Measurements from ENCODE around the gene MOXD1.

The MOXD1 gene

DNA sequence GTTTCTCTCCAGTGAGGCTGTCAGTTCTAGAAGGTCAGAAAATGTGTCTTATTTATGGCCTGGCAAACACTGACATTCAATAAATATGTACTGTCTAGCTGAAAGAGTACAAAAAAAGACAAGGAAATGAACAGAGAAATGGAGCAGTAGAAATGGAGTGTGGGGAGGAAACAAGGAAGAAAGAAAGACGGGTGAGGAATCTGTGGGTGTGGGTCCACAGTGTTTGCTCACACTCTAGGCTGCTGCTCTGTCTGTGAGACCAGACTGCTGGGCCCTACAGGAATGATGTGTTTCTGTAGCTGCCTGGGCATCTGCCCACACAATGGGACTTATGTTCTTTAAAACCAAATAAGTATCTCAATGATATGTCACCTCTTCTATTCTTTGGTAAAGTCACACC is 114.2 kb downstream of the MOXD1 start:
- no peak for TF ChIP-seq CTCF (IDR thresholded peaks at IDR 0.05; ENCODE audit: low read length, missing control alignments)
- DNase-seq (ENCODE audit: low read depth) = no peak

DNA sequence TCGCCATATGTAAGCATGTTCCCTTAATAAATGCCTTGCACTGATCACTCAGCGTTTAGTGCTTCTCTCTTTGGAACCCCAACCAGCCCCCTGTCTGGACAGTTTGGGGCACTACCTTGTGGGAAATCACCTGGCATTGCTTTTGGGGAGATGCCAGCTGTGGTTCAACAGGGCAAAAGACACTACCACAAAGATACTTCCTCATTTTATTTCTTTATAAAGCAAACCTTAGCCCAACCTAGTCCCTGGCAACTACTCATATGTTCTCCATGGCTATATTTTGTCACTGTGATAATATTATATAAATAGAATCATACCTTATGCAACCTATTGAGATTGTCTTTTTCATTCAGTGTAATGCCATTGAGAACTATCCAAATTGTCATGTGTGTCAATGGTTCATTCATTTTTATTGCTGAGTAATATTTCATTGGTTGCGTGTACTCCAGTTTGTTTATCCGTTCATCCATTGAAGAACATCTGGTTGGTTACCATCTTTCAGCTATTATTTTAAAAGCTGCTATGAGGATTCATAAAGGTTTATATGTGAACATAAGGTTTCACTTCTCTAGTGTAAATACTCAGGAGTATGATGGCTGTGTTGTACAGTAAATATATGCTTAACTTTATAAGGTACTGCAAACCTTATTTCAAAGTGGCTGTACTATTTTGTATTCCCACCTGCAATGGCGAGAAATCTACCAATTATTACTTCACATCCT is 114.8 kb downstream of the MOXD1 start:
- H3K4me3 ChIP-seq (replicated peaks; ENCODE audit: low read depth, low read length) = no peak overlapping the region
- no peak for DNase-seq (ENCODE audit: low read depth)
- TF ChIP-seq CTCF (IDR thresholded peaks at IDR 0.05; ENCODE audit: low read length, missing control alignments) = no peak

More for the DNA sequence above, 114.2 kb downstream of the MOXD1 start:
- no peak overlapping the region for H3K4me3 ChIP-seq (replicated peaks; ENCODE audit: low read depth, low read length)

DNA sequence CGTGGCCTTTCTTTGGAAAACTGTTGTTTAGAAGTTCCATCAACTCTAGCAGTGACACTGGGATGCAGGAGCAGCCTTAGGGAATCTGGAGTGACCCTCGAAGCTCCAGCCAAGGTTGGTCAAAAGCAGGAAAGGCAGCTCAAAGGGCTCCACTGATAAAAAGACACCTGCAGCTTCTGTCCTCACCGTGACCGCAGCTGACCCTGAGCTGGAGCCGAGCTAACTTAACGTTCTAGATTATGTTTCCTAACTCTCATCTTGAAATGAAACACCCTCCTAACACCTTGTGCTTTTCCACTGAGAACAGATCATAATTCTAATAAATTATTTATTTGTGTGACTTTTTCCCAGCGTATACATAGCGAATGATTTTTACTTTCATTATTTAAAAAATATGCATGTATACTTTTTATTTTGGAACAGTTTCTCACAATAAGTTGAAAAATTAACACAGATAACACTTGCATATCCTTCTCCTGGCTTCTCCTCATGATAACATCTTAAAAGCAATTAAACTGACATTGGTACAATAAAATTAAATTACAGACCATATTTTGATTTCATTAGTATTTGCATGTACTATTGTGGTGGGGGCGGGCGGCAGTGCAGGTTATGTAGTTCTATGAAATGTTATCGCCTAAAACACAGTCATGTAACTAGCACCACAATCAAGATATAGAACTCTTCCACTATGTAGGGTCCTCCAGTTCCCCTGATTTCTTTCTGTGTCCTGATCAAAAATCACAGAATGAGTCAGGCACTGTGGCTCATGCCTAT is 116.1 kb downstream of the MOXD1 start:
- DNase-seq (ENCODE audit: low read depth) = no peak
- no peak for TF ChIP-seq CTCF (IDR thresholded peaks at IDR 0.05; ENCODE audit: low read length, missing control alignments)
- no peak overlapping the region for H3K4me3 ChIP-seq (replicated peaks; ENCODE audit: low read depth, low read length)

GRCh38 chr6:132282696-132283095 is 118.6 kb downstream of the MOXD1 start:
- H3K4me3 ChIP-seq (replicated peaks; ENCODE audit: low read depth, low read length) = no peak overlapping the region
- no peak for TF ChIP-seq CTCF (IDR thresholded peaks at IDR 0.05; ENCODE audit: low read length, missing control alignments)
- no peak for DNase-seq (ENCODE audit: low read depth)

DNA sequence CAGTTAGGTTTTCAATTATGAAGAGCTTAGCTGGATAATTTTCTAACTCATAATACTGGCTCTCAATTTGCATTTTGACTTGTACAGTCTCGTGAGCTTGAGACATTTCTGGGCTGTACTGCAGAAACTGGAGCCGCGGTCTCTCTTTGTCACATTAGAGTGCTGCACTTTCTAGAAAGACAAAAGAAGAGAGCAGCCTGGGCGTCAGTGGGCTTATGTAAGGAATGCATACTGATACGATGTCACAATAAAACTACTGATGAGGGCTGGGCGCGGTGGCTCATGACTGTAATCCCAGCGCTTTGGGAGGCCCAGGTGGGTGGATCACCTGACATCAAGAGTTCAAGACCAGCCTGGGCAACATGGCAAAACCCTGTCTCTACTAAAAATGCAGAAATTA is 120.8 kb downstream of the MOXD1 start:
- DNase-seq (ENCODE audit: low read depth) = no peak
- no peak overlapping the region for H3K4me3 ChIP-seq (replicated peaks; ENCODE audit: low read depth, low read length)
- no peak for TF ChIP-seq CTCF (IDR thresholded peaks at IDR 0.05; ENCODE audit: low read length, missing control alignments)

DNA sequence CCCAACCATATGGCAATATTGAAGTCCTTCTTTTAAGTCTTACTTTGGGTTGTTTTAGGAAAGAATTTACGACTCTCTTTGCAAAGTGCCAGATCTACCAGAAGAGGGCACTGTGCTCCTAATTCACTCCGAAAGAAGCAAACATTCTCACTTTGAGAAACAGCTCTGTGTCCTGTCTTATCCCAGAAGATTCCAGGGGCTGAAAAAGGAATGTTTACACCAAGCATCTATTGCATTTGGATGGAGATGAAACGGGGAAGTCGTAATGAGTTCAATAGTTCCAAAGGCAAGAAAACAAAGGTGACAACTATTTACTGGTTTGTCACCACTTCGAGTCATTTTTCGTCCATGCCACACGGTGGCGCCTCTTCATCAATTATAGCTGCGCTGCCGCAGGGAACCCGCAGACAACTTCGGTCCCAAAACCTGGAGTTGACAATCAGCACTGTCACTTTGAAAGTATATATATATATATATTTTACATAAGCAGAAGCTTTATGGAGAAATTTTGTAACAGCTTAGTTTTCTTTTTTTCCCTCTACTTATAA is 121.6 kb downstream of the MOXD1 start:
- H3K4me3 ChIP-seq (replicated peaks; ENCODE audit: low read depth, low read length) = peak overlapping the region; percentile 58
- peak; percentile 73 for TF ChIP-seq CTCF (IDR thresholded peaks at IDR 0.05; ENCODE audit: low read length, missing control alignments)
- peak; percentile 80 for DNase-seq (ENCODE audit: low read depth)

Data from fibroblast of pulmonary artery (primary cell).